Epithelial cell of prostate (primary cell): ENCODE results near the gene GNAS.

ENCODE experiments used
- DNase-seq: peaks from one replicate; pipeline ENCODE4 v3.0.0-alpha.2; 2011; ENCODE audit warnings: low read depth, low spot score
- H3K27ac ChIP-seq: fragments of 450-650 bp; 2 replicates; pipeline ENCODE4 v1.5.1; 2017; ENCODE audit warnings: mild to moderate bottlenecking

The GNAS gene

DNA sequence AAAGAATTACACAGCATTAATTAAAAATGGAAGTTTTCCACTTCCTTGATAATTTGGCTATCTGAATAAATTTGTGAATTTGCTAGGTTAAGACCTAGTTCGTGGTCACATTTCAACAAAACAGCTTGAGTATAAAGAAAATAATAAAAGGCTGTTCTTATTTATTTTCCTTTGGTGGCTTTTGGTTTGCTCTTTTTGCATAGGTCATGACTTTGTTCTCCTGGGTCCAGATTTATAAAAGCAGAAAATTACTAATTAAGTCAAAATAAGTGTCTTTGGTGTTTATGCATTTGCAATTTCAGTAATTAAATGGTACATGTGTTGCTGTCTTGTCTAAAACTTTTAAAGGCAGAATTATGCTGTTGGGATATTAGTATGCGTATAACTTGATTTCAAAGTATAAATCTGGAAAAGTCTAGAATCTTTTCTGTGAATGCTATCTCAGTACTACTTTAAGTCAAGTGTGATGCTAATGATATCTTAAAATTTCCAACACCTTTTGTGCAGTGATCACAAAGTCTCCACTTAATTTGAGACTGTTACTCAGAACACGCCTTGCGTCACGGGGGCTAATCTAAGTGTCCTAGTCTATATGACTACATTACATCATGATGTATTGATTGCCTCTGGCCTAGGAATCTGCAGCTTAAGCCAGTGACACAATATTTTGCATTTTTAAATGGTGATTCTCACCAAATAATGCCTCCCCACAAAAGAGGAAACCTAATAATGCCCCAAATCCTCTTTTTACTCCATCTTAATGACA, 41.0 kb downstream of the GNAS start:
- peak overlapping the region; percentile 81 for H3K27ac ChIP-seq
- no peak for DNase-seq

DNA sequence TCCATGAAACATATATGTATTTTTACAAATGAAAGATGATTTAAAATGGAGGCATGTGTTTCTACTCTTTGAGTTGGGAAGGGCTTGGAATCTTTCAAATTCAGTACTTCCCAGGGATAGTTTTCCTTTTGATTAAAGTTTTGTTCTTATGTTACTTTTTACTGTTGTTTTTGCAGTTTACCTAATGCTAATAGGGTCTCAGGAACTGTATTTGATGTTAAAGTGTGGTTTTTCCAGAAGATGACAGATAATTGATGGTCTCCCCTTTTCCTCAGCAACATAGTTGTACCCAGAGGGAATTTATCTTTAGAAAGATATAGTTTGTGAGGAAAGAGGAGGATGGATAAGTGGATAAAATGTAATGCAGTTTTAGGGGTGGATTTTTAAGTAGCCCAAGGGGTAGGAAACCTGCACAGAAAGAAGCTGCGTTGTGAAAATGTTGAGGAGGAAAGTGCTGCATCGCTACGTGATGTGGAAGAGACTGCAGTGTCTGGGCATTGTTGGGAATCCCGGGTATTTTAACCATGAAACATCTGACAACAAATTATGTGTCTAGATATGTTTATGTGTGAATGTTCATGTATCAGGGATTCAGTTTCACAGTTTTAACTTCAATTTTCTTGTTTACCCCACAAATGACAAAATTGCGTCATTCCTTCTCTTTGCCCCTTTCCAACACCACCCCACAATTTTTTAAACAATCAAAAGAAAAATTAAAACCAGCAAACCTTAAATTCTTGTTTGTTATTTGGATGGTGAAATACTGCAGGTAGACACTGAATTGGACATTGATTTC, 42.3 kb downstream of the GNAS start:
- DNase-seq = no peak
- H3K27ac ChIP-seq = no peak overlapping the region

DNA sequence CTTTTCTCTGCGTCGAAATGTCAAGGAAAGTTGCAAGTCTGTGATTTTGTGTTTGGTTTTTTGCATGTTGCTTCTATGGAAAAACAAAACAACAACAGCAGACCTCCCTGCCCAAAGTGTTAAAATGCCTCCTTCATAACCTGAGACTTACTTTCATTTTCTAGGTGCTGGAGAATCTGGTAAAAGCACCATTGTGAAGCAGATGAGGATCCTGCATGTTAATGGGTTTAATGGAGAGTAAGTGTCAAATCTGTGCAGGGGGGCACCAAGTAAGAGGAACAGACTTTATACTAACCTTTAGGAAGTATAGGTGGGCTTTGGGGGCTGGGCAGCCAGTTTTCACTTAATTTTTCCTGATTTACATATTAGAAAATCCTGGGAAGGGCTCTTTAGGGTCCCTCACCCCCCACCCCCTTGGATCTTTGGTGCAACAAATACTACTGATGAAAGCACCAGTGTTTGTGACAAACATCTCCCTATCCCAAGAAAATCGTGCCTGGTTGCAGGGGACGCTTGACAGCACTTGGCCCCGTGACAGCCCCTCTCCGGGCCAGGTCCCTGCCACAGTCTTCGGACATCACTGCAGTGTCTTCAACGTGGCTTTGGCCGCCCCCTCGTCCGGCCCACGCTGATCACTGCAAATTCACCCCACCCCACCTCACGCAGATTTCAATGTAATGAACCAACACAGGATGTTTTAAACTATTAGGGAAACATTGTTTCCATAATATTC, 43.1 kb downstream of the GNAS start:
- no peak overlapping the region for H3K27ac ChIP-seq
- no peak for DNase-seq

DNA sequence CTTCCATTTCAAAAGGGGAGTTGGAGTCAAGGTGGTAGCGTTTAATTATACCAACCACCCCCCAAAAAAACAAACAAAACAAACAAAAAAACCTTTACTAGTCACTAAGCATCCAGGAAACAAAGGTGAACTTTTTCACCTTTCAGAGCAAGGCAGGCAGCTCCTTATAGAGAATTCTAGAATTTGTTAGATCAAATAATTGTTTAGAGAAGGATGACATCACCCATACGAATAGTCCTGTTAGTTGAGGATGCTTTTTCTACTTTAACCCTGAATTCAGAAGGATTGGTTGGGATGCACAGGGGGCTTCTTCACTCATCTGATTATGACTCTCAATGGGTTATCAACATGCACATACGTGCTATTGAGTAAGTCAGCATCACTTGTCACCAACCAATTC, 44.3 kb downstream of the GNAS start:
- no peak for DNase-seq
- H3K27ac ChIP-seq = no peak overlapping the region

DNA sequence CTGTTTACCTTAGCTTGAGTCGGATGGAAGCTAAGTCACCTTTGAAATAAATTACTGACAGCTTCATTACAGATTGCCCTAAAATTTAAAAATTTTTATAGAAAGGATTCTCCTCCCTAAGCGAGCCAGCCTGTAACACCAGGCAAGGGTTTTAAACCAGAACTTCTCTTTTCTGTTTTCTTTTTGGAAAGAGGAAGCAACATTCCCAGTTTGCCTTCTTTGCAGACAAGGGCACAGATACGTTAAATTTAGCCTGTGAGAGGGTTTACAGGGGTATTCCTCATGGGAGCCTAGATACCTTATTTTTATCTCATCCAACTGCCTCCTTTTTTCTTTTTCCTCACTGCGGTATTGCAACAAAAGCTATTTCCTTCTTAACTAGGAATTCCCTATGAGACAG, 45.0 kb downstream of the GNAS start:
- H3K27ac ChIP-seq = no peak overlapping the region
- DNase-seq = no peak

DNA sequence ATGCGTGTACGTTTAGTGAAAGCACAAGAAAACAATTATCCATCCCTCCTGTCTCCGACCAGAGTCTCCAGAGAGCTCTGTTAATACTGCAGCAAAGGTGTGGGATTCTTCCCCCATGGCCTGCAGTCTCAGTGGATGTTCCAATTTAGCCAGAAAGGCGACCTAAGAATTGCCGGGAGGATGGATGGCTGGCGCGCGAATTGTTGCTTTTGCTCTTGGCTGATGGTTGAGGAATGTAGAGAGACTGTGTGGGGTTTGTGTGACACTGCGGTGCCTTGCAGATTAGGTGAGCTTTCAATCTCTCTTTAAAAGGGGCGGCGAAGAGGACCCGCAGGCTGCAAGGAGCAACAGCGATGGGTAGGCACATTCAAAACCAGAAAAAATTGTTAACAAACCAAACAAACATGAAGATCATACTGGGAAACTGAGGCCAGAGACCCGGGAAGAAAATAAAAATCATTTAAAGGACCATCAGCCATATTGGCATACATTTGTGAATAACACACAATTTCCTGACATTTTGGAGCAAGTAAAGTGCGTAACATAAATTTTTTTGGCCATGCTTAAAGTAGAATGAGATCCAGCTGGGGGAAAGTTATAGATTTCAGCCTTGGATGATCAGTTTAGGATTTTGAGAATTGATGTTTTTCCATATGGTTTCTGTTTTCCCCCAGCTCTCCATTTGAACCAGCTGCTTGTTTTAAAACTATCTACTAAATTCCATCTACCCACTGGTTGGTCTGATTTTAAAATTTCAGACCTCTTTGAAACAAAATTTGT, 46.3 kb downstream of the GNAS start:
- DNase-seq = no peak
- H3K27ac ChIP-seq = no peak overlapping the region

DNA sequence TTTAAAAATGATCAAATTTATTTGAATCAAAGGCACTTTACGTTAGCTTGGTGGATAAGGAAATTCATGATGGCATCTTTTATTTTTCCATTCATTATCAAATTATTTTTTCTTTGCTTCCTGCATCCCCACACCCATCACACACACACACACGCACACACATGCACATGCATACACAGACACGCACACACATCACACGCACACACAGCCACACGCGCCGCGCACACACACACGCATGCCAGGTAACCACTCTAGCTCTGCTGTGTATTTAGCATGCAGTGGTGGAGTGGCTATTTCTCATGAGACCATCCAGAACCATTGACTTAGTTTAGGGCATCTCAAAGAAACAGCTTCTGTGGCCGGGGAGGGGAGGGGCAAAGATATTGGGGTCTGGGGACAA, 47.0 kb downstream of the GNAS start:
- H3K27ac ChIP-seq = no peak overlapping the region
- DNase-seq = no peak

DNA sequence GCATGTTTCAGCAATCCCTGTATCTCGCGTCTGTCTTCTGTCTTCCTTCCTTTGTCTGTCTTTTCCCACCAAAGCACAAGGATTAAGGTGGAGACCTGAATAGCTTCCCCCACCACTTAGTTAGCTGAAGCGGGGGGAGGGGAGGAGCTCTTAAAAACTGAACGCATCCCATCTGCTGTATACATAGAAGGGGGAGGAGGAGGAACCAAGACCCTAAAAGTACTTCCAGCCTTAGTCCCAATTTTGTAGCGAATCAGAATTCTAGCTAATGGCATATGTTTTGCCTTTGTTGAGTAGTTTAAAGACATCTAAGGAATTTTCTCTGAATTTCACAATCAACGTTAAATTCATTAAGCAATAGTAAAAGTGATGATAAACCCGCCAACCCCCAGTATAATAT, 47.9 kb downstream of the GNAS start:
- H3K27ac ChIP-seq = no peak overlapping the region
- no peak for DNase-seq

DNA sequence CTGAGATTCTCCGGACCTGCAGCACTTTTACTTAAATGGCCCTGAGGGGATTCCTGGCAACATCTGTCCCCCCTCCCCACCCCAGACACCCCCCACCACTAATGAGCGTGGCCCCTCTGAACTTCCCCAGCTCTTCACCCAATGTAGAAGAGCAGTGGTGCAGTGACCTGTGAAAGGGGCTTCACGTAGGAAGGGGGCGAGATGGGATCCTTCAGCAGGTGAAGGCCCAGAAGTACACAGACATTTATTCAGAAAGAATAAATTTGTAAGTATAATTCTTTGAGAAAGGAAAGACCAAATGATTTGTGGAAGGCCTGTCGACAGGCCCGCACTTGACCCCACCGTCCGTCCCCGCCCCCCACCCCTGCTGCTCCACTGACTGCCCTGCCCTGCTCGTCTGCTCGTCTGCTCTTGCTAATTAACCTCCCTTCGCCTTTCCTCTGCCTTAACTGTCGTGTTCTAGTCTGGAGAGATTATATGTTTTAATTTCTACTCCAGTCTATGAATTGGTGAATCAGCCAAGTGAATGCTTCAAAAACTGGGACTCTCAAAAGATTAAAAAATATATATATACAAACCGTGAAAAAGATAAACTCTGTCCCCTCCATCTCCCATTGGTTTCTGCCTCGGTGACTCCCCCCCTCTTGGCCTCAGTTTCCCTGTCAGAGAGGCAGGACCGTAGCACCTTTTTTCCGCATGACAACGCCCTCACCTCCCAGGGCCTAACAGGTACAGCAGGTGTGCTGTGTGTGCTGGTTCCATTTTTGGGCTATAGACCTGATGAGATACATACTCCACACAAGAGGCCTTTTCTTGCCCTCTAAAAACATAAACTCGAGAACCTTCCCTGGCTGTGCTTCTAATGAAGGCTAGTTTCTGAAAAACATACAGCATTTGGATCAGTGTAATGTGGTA, 49.2 kb downstream of the GNAS start:
- H3K27ac ChIP-seq = no peak overlapping the region
- DNase-seq = no peak

DNA sequence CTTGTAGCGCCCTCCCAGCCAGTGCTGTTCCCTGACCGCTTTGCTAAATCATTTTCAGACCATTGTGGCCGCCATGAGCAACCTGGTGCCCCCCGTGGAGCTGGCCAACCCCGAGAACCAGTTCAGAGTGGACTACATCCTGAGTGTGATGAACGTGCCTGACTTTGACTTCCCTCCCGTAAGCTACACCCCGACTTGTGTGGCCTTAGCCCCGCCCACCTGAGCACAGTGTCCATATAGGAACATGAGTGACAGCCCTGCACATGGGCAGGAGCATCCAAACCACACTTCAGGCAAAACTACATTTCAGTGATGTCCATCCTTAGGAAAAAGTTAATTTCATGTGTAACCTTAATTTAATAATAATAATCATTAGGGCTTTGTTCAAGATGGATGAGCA, 51.1 kb downstream of the GNAS start:
- no peak overlapping the region for H3K27ac ChIP-seq
- DNase-seq = no peak

DNA sequence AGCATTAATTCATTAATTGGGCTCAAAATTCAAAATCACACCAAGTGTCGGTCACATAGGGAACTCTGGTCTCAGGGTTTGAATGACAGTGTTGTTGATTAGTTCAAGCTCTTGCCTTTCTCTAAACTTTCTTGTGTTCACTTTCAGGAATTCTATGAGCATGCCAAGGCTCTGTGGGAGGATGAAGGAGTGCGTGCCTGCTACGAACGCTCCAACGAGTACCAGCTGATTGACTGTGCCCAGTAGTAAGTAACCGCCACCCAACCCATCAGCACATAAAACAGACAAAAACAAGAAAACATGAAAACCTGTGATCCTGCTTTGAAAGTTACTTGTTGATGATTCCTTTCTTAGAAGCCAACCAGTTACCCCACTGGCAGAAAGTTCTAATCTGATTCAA, 52.7 kb downstream of the GNAS start:
- DNase-seq = no peak
- no peak overlapping the region for H3K27ac ChIP-seq

DNA sequence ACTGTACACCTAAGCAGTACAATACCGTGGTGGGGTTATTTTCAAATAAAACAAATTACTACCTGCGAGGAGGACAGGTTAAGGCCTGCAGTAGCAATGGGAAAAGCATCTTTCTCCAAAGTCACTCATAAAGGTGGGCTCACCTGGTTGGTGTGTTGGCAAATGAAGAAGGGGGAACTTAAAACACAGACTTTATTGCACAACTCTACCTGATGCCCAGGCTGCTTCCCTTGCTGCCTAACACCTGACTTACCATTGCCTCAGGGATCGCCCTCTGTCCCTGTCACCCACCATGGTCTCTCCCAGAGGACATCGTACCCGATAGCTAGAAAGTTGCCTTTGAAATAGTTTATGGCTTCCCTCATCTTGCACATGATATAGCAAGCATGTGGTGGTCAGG, 53.6 kb downstream of the GNAS start:
- no peak for DNase-seq
- peak overlapping the region; percentile 30 for H3K27ac ChIP-seq

DNA sequence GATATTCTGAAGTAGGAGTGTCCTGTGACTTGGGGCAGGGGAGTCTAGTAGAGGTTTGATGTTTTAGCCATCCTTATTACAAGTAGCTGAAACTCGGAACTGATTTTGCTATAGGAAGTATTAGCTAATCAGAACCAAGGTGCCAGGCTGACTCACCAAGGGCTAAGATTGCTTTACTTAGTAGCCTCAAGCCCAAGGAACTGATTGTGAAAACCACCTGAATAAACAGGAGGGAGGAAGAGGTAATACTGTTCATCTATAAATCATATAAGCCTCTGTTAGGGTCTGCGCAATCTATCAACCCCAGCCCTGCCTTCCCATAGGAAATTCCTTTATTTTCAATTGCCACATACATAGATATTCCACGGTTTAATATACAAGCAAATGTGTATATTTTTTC, 54.4 kb downstream of the GNAS start:
- peak; percentile 66 for DNase-seq
- peak overlapping the region; percentile 30 for H3K27ac ChIP-seq

DNA sequence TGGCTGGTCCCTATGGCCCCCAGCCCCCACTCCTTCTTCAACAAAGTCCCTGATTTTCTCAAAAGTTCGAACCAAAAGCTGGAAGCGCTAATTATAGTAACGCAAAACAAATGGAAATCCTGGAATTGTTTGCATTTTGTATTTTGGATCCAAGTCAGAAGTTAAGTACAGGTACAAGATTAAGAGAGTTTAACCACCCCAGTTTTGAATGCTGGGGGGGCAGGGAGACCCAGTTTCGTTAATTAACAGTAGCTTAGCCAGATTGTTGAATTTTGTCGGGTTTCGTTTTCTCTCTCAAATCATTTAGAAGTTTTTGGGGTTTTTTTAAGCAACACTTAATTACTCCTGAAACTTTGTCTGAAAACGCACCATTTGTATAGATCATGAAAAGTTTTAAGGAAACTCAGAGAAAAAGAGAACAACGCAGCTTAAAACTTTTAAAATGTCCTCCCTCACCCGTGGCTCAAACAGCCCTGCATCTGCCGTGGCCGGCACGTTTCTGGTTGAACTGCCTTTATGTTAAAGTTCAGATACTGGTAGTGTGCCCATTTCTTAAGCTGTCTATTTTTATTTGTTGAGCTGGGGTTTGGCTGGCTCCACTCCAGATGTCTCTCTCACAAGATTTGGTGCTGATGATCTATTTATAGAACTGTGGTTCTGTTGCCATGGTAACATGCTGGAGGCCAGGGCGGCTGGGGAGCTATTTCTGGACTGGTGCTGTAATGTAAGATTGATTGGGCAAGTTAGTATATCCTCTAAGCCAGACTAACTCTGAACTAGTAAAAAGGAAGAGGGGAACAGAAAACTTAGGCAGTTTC, 55.0 kb downstream of the GNAS start:
- DNase-seq = peak; percentile 51
- peak overlapping the region; percentile 30 for H3K27ac ChIP-seq

DNA sequence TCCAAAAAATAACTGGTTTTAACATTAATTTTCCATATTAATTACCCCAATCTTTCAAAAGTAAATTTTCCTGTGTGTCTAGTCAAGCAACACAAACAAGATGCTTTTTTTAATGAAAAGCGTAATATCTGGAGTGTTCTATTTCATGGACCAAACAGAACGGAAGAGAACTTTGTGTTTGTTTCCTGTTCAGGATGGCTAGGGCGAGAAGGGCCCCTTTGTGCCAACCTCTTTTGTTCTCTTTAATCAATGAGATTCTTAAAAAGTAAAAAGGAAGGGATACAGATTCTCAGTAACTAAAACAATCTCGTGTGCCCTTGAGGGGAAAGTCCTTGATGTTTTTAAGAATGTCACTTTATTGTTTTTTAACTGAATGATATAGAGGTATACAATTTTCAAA, 55.7 kb downstream of the GNAS start:
- no peak for DNase-seq
- no peak overlapping the region for H3K27ac ChIP-seq

DNA sequence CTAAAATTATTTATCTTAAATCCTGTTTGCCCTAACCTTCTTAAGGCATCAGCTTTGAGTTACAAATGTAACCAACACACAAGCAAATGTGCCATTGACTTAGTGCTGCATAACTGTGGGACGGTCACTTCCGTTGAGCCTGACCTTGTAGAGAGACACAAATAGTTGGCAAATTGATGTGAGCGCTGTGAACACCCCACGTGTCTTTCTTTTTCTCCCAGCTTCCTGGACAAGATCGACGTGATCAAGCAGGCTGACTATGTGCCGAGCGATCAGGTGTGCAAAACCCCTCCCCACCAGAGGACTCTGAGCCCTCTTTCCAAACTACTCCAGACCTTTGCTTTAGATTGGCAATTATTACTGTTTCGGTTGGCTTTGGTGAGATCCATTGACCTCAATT, 56.4 kb downstream of the GNAS start:
- no peak for DNase-seq
- H3K27ac ChIP-seq = no peak overlapping the region

DNA sequence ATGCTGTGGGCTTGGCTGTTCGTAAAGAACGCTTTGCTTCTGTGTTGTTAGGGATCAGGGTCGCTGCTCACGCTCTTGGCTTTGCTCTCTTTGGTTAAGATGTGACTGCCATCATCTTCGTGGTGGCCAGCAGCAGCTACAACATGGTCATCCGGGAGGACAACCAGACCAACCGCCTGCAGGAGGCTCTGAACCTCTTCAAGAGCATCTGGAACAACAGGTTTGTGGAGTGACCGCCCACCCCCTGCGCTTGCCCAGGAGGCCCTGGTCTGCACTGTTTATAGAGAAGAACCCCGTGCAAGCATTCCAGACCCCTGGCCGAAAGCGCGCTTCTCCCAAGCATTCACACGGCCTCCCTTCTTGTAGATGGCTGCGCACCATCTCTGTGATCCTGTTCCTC, 57.1 kb downstream of the GNAS start:
- no peak overlapping the region for H3K27ac ChIP-seq
- no peak for DNase-seq

DNA sequence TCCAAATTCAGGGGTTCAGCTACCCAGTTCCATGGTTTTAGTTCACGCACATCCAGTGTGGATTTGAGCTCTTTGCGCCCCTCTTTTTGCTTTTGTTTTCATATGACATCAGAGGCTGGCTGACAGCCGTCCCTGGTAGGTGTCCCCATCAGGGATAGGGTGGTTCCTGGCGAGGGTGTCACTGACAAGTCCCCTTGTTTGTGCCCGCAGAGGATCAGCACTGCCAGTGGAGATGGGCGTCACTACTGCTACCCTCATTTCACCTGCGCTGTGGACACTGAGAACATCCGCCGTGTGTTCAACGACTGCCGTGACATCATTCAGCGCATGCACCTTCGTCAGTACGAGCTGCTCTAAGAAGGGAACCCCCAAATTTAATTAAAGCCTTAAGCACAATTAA, 58.0 kb downstream of the GNAS start:
- H3K27ac ChIP-seq = no peak overlapping the region
- DNase-seq = no peak

DNA sequence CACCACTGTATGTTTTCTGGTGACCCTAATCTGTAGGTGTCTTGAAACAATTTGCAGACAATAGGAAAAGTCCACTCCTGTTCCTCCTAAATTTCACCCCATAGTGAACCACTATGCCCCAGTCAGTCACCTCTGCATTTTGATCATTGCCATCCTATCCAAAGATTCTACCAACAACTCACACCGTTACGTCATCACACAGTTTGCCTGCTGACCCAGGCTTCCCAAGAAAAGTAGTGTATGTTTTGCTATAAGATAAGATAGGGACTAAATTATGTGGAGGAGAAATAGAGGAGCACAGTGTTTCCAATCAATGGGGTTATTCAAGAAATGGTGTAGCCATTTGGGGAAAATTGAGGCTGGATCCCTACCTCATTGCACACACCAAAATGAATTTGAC, 58.8 kb downstream of the GNAS start:
- no peak for DNase-seq

More for the DNA sequence above, 58.8 kb downstream of the GNAS start:
- H3K27ac ChIP-seq = no peak overlapping the region
